ENCODE data around the gene DDIT3. TPM values are rescaled to one million over a fixed set of nuclear protein-coding genes. Genes with fewer than 3 reads are reported as not detected.
A peak's percentile ranks its signal among the peaks of the same experiment; 100 is the strongest.

DDIT3 gene
- total and polyA plus RNA-seq, 2 of the 13 experiments (the other 11 are each of a cell fraction or from before 2014, with no cell fraction given): 27.5 to 48.7 TPM

GRCh38 chr12:57522011-57522886 lies 1.9 kb upstream of the DDIT3 start, which contains the start of gene MBD6 (continued):
- TF ChIP-seq U2AF2 (IDR thresholded peaks at IDR 0.05; ENCODE audit: low read depth, low read length): 0 out of 2 replicates have a peak, but pooled peaks have one; percentile 60
- 0 out of 2 replicates have a peak, but pooled peaks have one; percentile 49 for TF ChIP-seq KDM6A (CRISPR knock-in tag; IDR thresholded peaks at IDR 0.05; ENCODE audit: low read depth)
- peak; percentile 14; the same call in 1 of the 2 replicates for TF ChIP-seq CHCHD3 (CRISPR knock-in tag; IDR thresholded peaks at IDR 0.05)
- TF ChIP-seq ZNF891 (CRISPR knock-in tag; IDR thresholded peaks at IDR 0.05): peak; percentile 30; the same call in 1 of the 2 replicates
- TF ChIP-seq ZNF3 (CRISPR knock-in tag; IDR thresholded peaks at IDR 0.05): no peak; the same call in 1 of the 2 replicates
- TF ChIP-seq ZNF546 (CRISPR knock-in tag; conservative IDR thresholded peaks at IDR 0.05): 0 out of 2 replicates have a peak, but pooled peaks have one; percentile 9
- peak; percentile 37; the same call in 1 of the 2 replicates for TF ChIP-seq SPEN (CRISPR knock-in tag; IDR thresholded peaks at IDR 0.05; ENCODE audit: low read depth)
- TF ChIP-seq MAX (IDR thresholded peaks at IDR 0.05): peak; percentile 77
- TF ChIP-seq ZBTB25 (CRISPR knock-in tag; IDR thresholded peaks at IDR 0.05): peak; percentile 100
- TF ChIP-seq ZBTB33 (CRISPR knock-in tag; IDR thresholded peaks at IDR 0.05): no peak
- peak; percentile 93 for TF ChIP-seq RXRA (CRISPR knock-in tag; IDR thresholded peaks at IDR 0.05)
- TF ChIP-seq SALL2 (CRISPR knock-in tag; IDR thresholded peaks at IDR 0.05): peak; percentile 70; the same call in 1 of the 2 replicates
- TF ChIP-seq ESRRA (CRISPR knock-in tag; IDR thresholded peaks at IDR 0.05; ENCODE audit: low read depth): peak; percentile 67
- TF ChIP-seq TGIF2 (CRISPR knock-in tag; IDR thresholded peaks at IDR 0.05): peak; percentile 97
- no peak for TF ChIP-seq MBNL3 (CRISPR knock-in tag; conservative IDR thresholded peaks at IDR 0.05)
- peak; percentile 77 for TF ChIP-seq ZNF143 (CRISPR knock-in tag; IDR thresholded peaks at IDR 0.05)
- TF ChIP-seq NCOR1 (IDR thresholded peaks at IDR 0.05; ENCODE audit: borderline replicate concordance, low read length): peak; percentile 74; the same call in 1 of the 2 replicates
- TF ChIP-seq PBX2 (CRISPR knock-in tag; IDR thresholded peaks at IDR 0.05): peak; percentile 60; the same call in 1 of the 2 replicates
- TF ChIP-seq ZBTB39 (CRISPR knock-in tag; IDR thresholded peaks at IDR 0.05): 0 out of 2 replicates have a peak, but pooled peaks have one; percentile 48
- peak; percentile 68; the same call in 1 of the 2 replicates for TF ChIP-seq ZBTB8A (CRISPR knock-in tag; IDR thresholded peaks at IDR 0.05; ENCODE audit: borderline replicate concordance, low read depth)
- peak; percentile 77 for TF ChIP-seq ISL2 (CRISPR knock-in tag; IDR thresholded peaks at IDR 0.05)
- peak; percentile 69 for TF ChIP-seq THAP11 (CRISPR knock-in tag; IDR thresholded peaks at IDR 0.05)

Measured in HepG2 (cell line).